Uterus (tissue), 4 donors: ENCODE measurements around the gene PHYH. TPM values are rescaled to one million over a fixed set of nuclear protein-coding genes. Genes with fewer than 3 reads are reported as not detected.
"Not testable (repeated sequence)": the region's sequence is repeated elsewhere in the genome, so short reads cannot be mapped to it uniquely, and the experiment has no call there.

Source experiments
- DNase-seq, 2 donors: peaks; one replicate each; pipeline ENCODE4 v3.0.0-alpha.2; 2019 to 2020
- H3K27ac ChIP-seq, 2 donors: fragments of 200-600 bp; sonication (generic); 1 replicate in 1 of 2; 2 replicates in 1 of 2; pipeline ENCODE4 v1.5.1; 2016 to 2018
- H3K27me3 ChIP-seq, 2 donors: fragments of 200-600 bp; sonication (generic); one replicate each; pipeline ENCODE4 v1.5.1; 2018 to 2019; ENCODE audit warnings: control low read depth in 1 of 2
- H3K36me3 ChIP-seq, 2 donors: fragments of 200-600 bp; sonication (generic); one replicate each; pipeline ENCODE4 v1.5.1; 2019; ENCODE audit warnings: control low read depth in 1 of 2
- H3K4me1 ChIP-seq, 2 donors: fragments of 200-600 bp; sonication (generic); one replicate each; pipeline ENCODE4 v1.5.1; 2018 to 2019; ENCODE audit warnings: control low read depth in 1 of 2
- H3K4me3 ChIP-seq, 2 donors: fragments of 200-600 bp; sonication (generic); 1 replicate in 1 of 2; 2 replicates in 1 of 2; pipeline ENCODE4 v1.5.1; 2018 to 2019; ENCODE audit warnings: mild to moderate bottlenecking in 1 of 2
- H3K9me3 ChIP-seq, 2 donors: fragments of 200-600 bp; sonication (generic); one replicate each; pipeline ENCODE4 v1.5.1; 2019; ENCODE audit warnings: control low read depth in 1 of 2
- CTCF ChIP-seq, 4 experiments: fragments of 200-600 bp in 2 of 4; fragments of 450-650 bp in 2 of 4; sonication (generic) in 2 of 4; IDR thresholded peaks; one replicate each; pipeline ENCODE4 v1.5.1; 2016 to 2019; ENCODE audit warnings: antibody characterized with exemption in 4 of 4, mild to moderate bottlenecking in 2 of 4, moderate library complexity in 1 of 4
- POLR2A ChIP-seq, 2 donors: fragments of 450-650 bp; IDR thresholded peaks; one replicate each; pipeline ENCODE4 v1.6.1; 2016; ENCODE audit warnings: antibody characterized with exemption in 2 of 2, mild to moderate bottlenecking in 1 of 2, moderate library complexity in 1 of 2
- intact Hi-C: fragments of 100-400 bp; cut with DNase I; formaldehyde crosslinking; loops from one replicate; pipeline ENCODE4 v1.15.1; 2023; ENCODE audit warnings: low total_unique reads
- total RNA-seq, 4 donors: library from RNA; depleted of rRNA in 3 of 4; stranded (reverse); fragments of >200 nt in 3 of 4; gene quantifications; one replicate each; pipeline versions ENCODE4 v1.1.0 to v1.2.4, GENCODE V29; 2014 to 2023
- donor health status: DM: yes; HTN: yes; CAD: no.

Gene PHYH
- total RNA-seq, 4 donors from 2014 or later: 21.8 to 94.1 (median 23.5) TPM

GRCh38 chr10:13291821-13292773 lies 7.8 kb downstream of the PHYH start:
- Histone ChIP-seq H3K27me3 (no peaks in the 10 kb centered on the region), H3K27ac (no peak overlapping the region), H3K4me3 (no peak overlapping the region), H3K9me3 (no peaks in the 10 kb centered on the region), H3K36me3 (no peaks in the 10 kb centered on the region), H3K4me1 (no peaks in the 10 kb centered on the region)
- no peak for DNase-seq
- no peak for TF ChIP-seq POLR2A (IDR thresholded peaks at IDR 0.05)
- TF ChIP-seq CTCF (IDR thresholded peaks at IDR 0.05): no peak
- intact Hi-C loops: no loop called here

DNA sequence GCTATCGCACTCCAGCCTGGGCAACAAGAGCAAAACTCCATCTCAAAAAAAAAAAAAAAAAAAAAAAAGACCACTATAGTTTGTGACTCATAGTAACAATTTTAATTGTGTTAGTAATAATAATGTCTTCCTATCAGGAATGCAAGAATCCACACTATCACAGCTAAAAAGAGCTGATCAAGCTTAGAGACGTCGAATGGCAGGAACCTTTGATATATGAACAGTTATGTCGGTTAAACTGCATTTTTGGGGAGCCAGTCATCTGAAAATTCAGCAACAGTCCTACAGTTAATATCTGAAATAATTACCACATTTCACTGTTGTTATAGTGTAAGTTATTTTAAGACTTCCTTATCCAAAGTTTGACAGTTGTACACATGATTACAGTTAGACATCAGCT lies 8.8 kb downstream of the PHYH start:
- no peaks in the 10 kb centered on the region for H3K4me1 ChIP-seq
- H3K27me3 ChIP-seq: no peaks in the 10 kb centered on the region
- H3K4me3 ChIP-seq: no peak overlapping the region
- H3K9me3 ChIP-seq: no peaks in the 10 kb centered on the region
- no peak for TF ChIP-seq CTCF (IDR thresholded peaks at IDR 0.05)
- no peak for TF ChIP-seq POLR2A (IDR thresholded peaks at IDR 0.05)
- intact Hi-C loops: no loop called here
- H3K36me3 ChIP-seq: no peaks in the 10 kb centered on the region
- H3K27ac ChIP-seq: no peak overlapping the region
- DNase-seq: no peak

- Histone ChIP-seq H3K9me3 (no peaks in the 10 kb centered on the region), H3K4me1 (no peaks in the 10 kb centered on the region), H3K36me3 (no peaks in the 10 kb centered on the region), H3K27ac (no peak overlapping the region), H3K27me3 (no peaks in the 10 kb centered on the region), H3K4me3 (no peak overlapping the region)
- TF ChIP-seq POLR2A (IDR thresholded peaks at IDR 0.05) (no peak), CTCF (IDR thresholded peaks at IDR 0.05) (no peak)
- intact Hi-C loops: no loop called here
- DNase-seq: no peak
These were observed 15.8 kb downstream of the PHYH start for GRCh38 chr10:13284050-13284449.

- DNase-seq, H3K36me3 ChIP-seq, H3K27ac ChIP-seq, H3K4me1 ChIP-seq, H3K27me3 ChIP-seq, H3K9me3 ChIP-seq, H3K4me3 ChIP-seq, intact Hi-C loops: not testable (repeated sequence)
These were observed 17.5 kb downstream of the PHYH start for GRCh38 chr10:13282348-13282747.

- Histone ChIP-seq H3K36me3 (no peaks in the 10 kb centered on the region), H3K27ac (no peak overlapping the region), H3K27me3 (no peaks in the 10 kb centered on the region), H3K9me3 (no peaks in the 10 kb centered on the region), H3K4me1 (peaks cover 0 to 5% of the 10 kb centered on the region in 2 donors), H3K4me3 (no peak overlapping the region)
- no peak for DNase-seq
- TF ChIP-seq CTCF (IDR thresholded peaks at IDR 0.05) (peak in 1 of 4 experiments; percentile 15), POLR2A (IDR thresholded peaks at IDR 0.05) (no peak)
- intact Hi-C loops: no loop called here
These were observed 23.0 kb downstream of the PHYH start for GRCh38 chr10:13276749-13277365.

DNA sequence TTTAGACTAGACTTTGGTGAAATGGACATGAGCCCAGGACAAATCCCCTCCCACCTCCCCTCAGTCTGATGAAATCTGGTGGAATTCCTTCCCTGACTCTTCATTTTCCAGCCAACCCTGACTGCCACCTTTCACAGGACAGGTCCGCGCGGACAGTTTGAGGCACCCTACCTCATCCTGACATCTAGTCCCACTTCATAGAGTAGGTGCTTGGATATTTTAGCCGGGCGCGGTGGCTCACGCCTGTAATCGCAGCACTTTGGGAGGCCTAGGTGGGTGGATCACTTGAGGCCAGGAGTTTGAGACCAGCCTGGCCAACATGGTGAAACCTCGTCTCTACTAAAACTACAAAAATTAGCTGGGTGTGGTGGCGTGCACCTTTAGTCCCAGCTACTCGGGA lies 23.7 kb downstream of the PHYH start:
- DNase-seq, H3K4me3 ChIP-seq, intact Hi-C loops, H3K4me1 ChIP-seq, H3K9me3 ChIP-seq, H3K27ac ChIP-seq, H3K36me3 ChIP-seq, H3K27me3 ChIP-seq: not testable (repeated sequence)
